GM12878 (cell line): ENCODE data around the gene SV2A. TPM values are rescaled to one million over a fixed set of nuclear protein-coding genes. Genes with fewer than 3 reads are reported as not detected.

Experiments
- ATAC-seq: fragments of 200-7000 bp; cut with Tn5 transposase; 3 replicates; pipeline ENCODE4 v1.9.1; 2020; ENCODE audit warnings: mild to moderate bottlenecking, moderate library complexity
- BruUV-seq: library from RNA; stranded (reverse); fragments of 400-500 nt; replicated peaks from 2 replicates; lab custom pipeline; 2021; lab: Mats Ljungman, UMichigan
- CTCF ChIA-PET: fragments of 300-600 bp; sonication (Branson Sonifier 250); formaldehyde crosslinking; extraction: SDS; loops from one replicate; lab custom pipeline; 2021; ENCODE audit warnings: inconsistent platforms; lab: Yijun Ruan, JAX
- POLR2A ChIA-PET: fragments of 350-600 bp; formaldehyde crosslinking; extraction: SDS; loops from one replicate; lab custom pipeline; 2021; ENCODE audit warnings: inconsistent platforms; lab: Charles Lee
- RAD21 ChIA-PET: fragments of 300-600 bp; sonication (Branson Sonifier 250); formaldehyde crosslinking; loops from one replicate; lab custom pipeline; 2023; ENCODE audit warnings: antibody characterized with exemption; ENCODE audit not compliant: unreplicated experiment; lab: Charles Lee
- SMC1A ChIA-PET: fragments of 300-600 bp; sonication (Branson Sonifier 250); formaldehyde crosslinking; loops from one replicate; lab custom pipeline; 2023; ENCODE audit not compliant: unreplicated experiment, uncharacterized antibody; lab: Charles Lee
- DNase-seq: peaks from one replicate; pipeline ENCODE4 v3.0.0-alpha.2; 2011; ENCODE audit warnings: low read depth, low spot score
- FAIRE-seq: peaks from 3 replicates; lab custom pipeline; 2011; peaks lifted over from hg19 to GRCh38; lab: Jason Lieb, UNC
- H2AFZ ChIP-seq: 2 replicates; pipeline ENCODE4 v1.6.0; 2011; ENCODE audit warnings: low read depth, low read length, control low read depth; ENCODE audit not compliant: control insufficient read depth
- H3K27ac ChIP-seq: 2 replicates; pipeline ENCODE4 v1.5.1; 2011; ENCODE audit warnings: control low read depth; ENCODE audit not compliant: control insufficient read depth, insufficient read depth
- H3K27me3 ChIP-seq, 2 experiments: replicated peaks in 1 of 2; 2 replicates each; pipeline versions ENCODE4 v1.6.0 to v1.6.1; 2011; ENCODE audit warnings: low read length in 1 of 2; ENCODE audit not compliant: control insufficient read depth in 2 of 2, insufficient read depth in 2 of 2
- H3K36me3 ChIP-seq, 2 experiments: 2 replicates each; pipeline ENCODE4 v1.5.1; 2011; ENCODE audit warnings: low read length in 1 of 2; ENCODE audit not compliant: control insufficient read depth in 2 of 2, insufficient read depth in 2 of 2
- H3K4me1 ChIP-seq: 2 replicates; pipeline ENCODE4 v1.6.1; 2011; ENCODE audit warnings: mild to moderate bottlenecking, low read length, moderate library complexity, mixed read lengths; ENCODE audit not compliant: control insufficient read depth, insufficient read depth
- H3K4me2 ChIP-seq: 2 replicates; pipeline ENCODE4 v1.6.0; 2011; ENCODE audit warnings: control low read depth; ENCODE audit not compliant: control insufficient read depth, insufficient read depth
- H3K4me3 ChIP-seq: fragments of 200-600 bp; sonication (generic); 2 replicates; pipeline ENCODE4 v1.5.1; 2016
- H3K79me2 ChIP-seq: 2 replicates; pipeline ENCODE4 v1.6.0; 2011; ENCODE audit warnings: low read length; ENCODE audit not compliant: control insufficient read depth, insufficient read depth
- H3K9ac ChIP-seq: 2 replicates; pipeline ENCODE4 v1.8.0; 2011; ENCODE audit warnings: low read length, control low read depth, mixed read lengths; ENCODE audit not compliant: control insufficient read depth, insufficient read depth
- H3K9me3 ChIP-seq: replicated peaks from 3 replicates; pipeline ENCODE4 v1.5.1; 2011; ENCODE audit warnings: mild to moderate bottlenecking, low read length; ENCODE audit not compliant: control insufficient read depth, insufficient read depth
- H4K20me1 ChIP-seq: 2 replicates; pipeline ENCODE4 v1.6.0; 2011; ENCODE audit not compliant: control insufficient read depth, insufficient read depth
- BACH1 ChIP-seq: fragments of 450-650 bp; IDR thresholded peaks from 2 replicates; pipeline ENCODE4 v1.6.1; 2017; ENCODE audit warnings: mild to moderate bottlenecking, borderline replicate concordance
- BHLHE40 ChIP-seq, 2 experiments: fragments of 450-650 bp in 1 of 2; IDR thresholded peaks; 2 replicates each; pipeline ENCODE4 v1.6.1; 2011 to 2017; ENCODE audit warnings: low read depth in 2 of 2, borderline replicate concordance in 1 of 2, improper control_type of control experiment in 1 of 2, low read length in 1 of 2, mild to moderate bottlenecking in 1 of 2
- EP300 ChIP-seq, 2 experiments: fragments of 150-350 bp in 1 of 2; IDR thresholded peaks; 2 replicates each; pipeline ENCODE4 v1.6.1; 2011 to 2012; ENCODE audit warnings: low read depth in 2 of 2, low read length in 2 of 2, borderline replicate concordance in 1 of 2, improper control_type of control experiment in 1 of 2, inconsistent platforms in 1 of 2; ENCODE audit not compliant: control insufficient read depth in 1 of 2
- ESRRA ChIP-seq: IDR thresholded peaks from 2 replicates; pipeline ENCODE4 v1.6.1; 2012; ENCODE audit warnings: mild to moderate bottlenecking, low read length, improper control_type of control experiment
- IKZF1 ChIP-seq: fragments of 450-650 bp; conservative IDR thresholded peaks from 2 replicates; pipeline ENCODE4 v1.6.1; 2017; ENCODE audit warnings: antibody characterized with exemption, mild to moderate bottlenecking
- IRF5 ChIP-seq: fragments of 450-650 bp; IDR thresholded peaks from 2 replicates; pipeline ENCODE4 v1.6.1; 2017; ENCODE audit warnings: borderline replicate concordance
- KDM1A ChIP-seq: fragments of 200-600 bp; sonication (generic); IDR thresholded peaks from 2 replicates; pipeline ENCODE4 v1.6.1; 2016; ENCODE audit warnings: borderline replicate concordance
- NFIC ChIP-seq: IDR thresholded peaks from 2 replicates; pipeline ENCODE4 v1.6.1; 2012; ENCODE audit warnings: low read depth, mild to moderate bottlenecking, inconsistent platforms, low read length, moderate library complexity
- PAX5 ChIP-seq: IDR thresholded peaks from 2 replicates; pipeline ENCODE4 v1.6.1; 2011; ENCODE audit warnings: low read depth, low read length, borderline replicate concordance
- POLR2AphosphoS5 ChIP-seq: IDR thresholded peaks from 2 replicates; pipeline ENCODE4 v1.6.1; 2011; ENCODE audit warnings: mild to moderate bottlenecking, low read length, inconsistent platforms
- TBL1XR1 ChIP-seq: IDR thresholded peaks from 2 replicates; pipeline ENCODE4 v1.6.1; 2012; ENCODE audit warnings: low read depth, low read length, improper control_type of control experiment
- ZBTB40 ChIP-seq: fragments of 450-650 bp; IDR thresholded peaks from 2 replicates; pipeline ENCODE4 v1.6.1; 2016; ENCODE audit warnings: mild to moderate bottlenecking, moderate library complexity, borderline replicate concordance
- ZZZ3 ChIP-seq: IDR thresholded peaks from 2 replicates; pipeline ENCODE4 v1.6.1; 2011; ENCODE audit warnings: low read depth; ENCODE audit not compliant: control insufficient read depth, insufficient read length
- WGBS: methylation state at CpG from one replicate; pipeline ENCODE4 v1.1.6; 2016; ENCODE audit warnings: low lambda C conversion rate; ENCODE audit not compliant: insufficient replicate concordance, insufficient coverage; ENCODE audit errors: missing lambda C conversion rate; 5-methylcytosine and 5-hydroxymethylcytosine counted together
- in situ Hi-C: fragments of 300-500 bp; cut with MboI; formaldehyde crosslinking; loops from 9 replicates; pipeline ENCODE4 v1.14.3; 2018; ENCODE audit warnings: mixed read lengths
- intact Hi-C: fragments of 100-400 bp; cut with micrococcal nuclease; formaldehyde crosslinking; loops from one replicate; pipeline ENCODE4 v1.14.2; 2022; ENCODE audit not compliant: unreplicated experiment
- polyA plus RNA-seq, 11 experiments: library from polyadenylated mRNA; depleted of rRNA in 4 of 11; unstranded in 6 of 11; stranded (reverse) in 5 of 11; fragments of >200 nt; fragmentation: Nextera tagmentation in 4 of 11; fragmentation: Illumina TruSeq in 1 of 11; extraction: Ambion mirVana in 4 of 11; extraction: Trizol in 1 of 11; gene quantifications; 1 replicate in 1 of 11; 2 replicates in 10 of 11; pipeline versions ENCODE4 v1.2.1 to v1.2.3, GENCODE V29; 2011 to 2016; ENCODE audit warnings: inconsistent platforms in 2 of 11, missing spikeins in 2 of 11, low read depth in 1 of 11
- total RNA-seq, 4 experiments: library from RNA; depleted of rRNA in 3 of 4; stranded (reverse); fragments of >200 nt in 3 of 4; fragmentation: Illumina TruSeq in 1 of 4; extraction: Trizol in 1 of 4; gene quantifications; 2 replicates each; pipeline versions ENCODE4 v1.2.1 to v1.2.3, GENCODE V29; 2013 to 2021

Gene SV2A
- total and polyA plus RNA-seq, 10 of the 15 experiments (the other 5 are each of a cell fraction or from before 2014, with no cell fraction given): 0.39 to 11.6 (median 5.4) TPM

GRCh38 chr1:149933208-149933607, 15.6 kb upstream of the SV2A start:
- TF ChIP-seq PAX5: no peak
- TF ChIP-seq BACH1: no peak
- no peak for TF ChIP-seq TBL1XR1
- TF ChIP-seq BHLHE40 (IDR thresholded peaks at IDR 0.05; ENCODE audit: borderline replicate concordance in 1 of 2, low read depth in 2 of 2, low read length in 1 of 2): no peak
- TF ChIP-seq NFIC: no peak
- TF ChIP-seq IKZF1: no peak
- TF ChIP-seq IRF5: no peak
- no peak for TF ChIP-seq EP300 (IDR thresholded peaks at IDR 0.05; ENCODE audit: borderline replicate concordance in 1 of 2, control insufficient read depth in 1 of 2, low read depth in 2 of 2, low read length in 2 of 2)
- TF ChIP-seq ESRRA: no peak
- no peak for TF ChIP-seq ZZZ3
- TF ChIP-seq KDM1A: no peak
- no peak for TF ChIP-seq ZBTB40
- no peak for TF ChIP-seq POLR2AphosphoS5
- ChIA-PET CTCF (no interaction called here), RAD21 (no interaction called here), SMC1A (no interaction called here), POLR2A (no interaction called here)
- Histone ChIP-seq H3K79me2 (no peaks in the 10 kb centered on the region), H3K27ac (no peak overlapping the region), H4K20me1 (no peaks in the 10 kb centered on the region), H3K36me3 (no peaks in the 10 kb centered on the region), H3K9me3 (no peaks in the 10 kb centered on the region), H3K27me3 (no peaks in the 10 kb centered on the region), H3K4me3 (no peak overlapping the region), H3K4me1 (peaks cover 11% of the 10 kb centered on the region), H3K9ac (no peak overlapping the region), H3K4me2 (no peak overlapping the region), H2AFZ (no peak overlapping the region)
- no TSS peak for BruUV-seq
- intact Hi-C loops: no loop called here
- WGBS: 95% methylated on average over 4 of the region's 4 CpGs
- no peak for ATAC-seq
- in situ Hi-C loops: no loop called here
- no peak for FAIRE-seq
- DNase-seq: no peak
